ENCODE measurements around the gene AKTIP.
"Not testable (repeated sequence)": the region's sequence is repeated elsewhere in the genome, so short reads cannot be mapped to it uniquely, and the experiment has no call there.

AKTIP gene

GRCh38 chr16:53515259-53515658, 12.2 kb upstream of the AKTIP start:
- no peak for DNase-seq

- not testable (repeated sequence) for DNase-seq
Observed at GRCh38 chr16:53512795-53513194, 9.8 kb upstream of the AKTIP start.

- no peak for DNase-seq
Observed at GRCh38 chr16:53511403-53512280, 8.6 kb upstream of the AKTIP start.

- no peak for DNase-seq
Observed at GRCh38 chr16:53511084-53511402, 8.0 kb upstream of the AKTIP start.

GRCh38 chr16:53510704-53511070, 7.7 kb upstream of the AKTIP start:
- DNase-seq = no peak

- peak; percentile 38 for DNase-seq
Observed at GRCh38 chr16:53509906-53510703, 7.1 kb upstream of the AKTIP start.

- DNase-seq = no peak
Observed at GRCh38 chr16:53507464-53508179, 4.6 kb upstream of the AKTIP start.

GRCh38 chr16:53506254-53506653, 3.2 kb upstream of the AKTIP start:
- no peak for DNase-seq

GRCh38 chr16:53504665-53505064, 1.7 kb upstream of the AKTIP start:
- no peak for DNase-seq

- DNase-seq = peak; percentile 37
Observed at GRCh38 chr16:53503991-53504663, 1.1 kb upstream of the AKTIP start.

- peak; percentile 99 for DNase-seq
Observed at GRCh38 chr16:53503270-53503923, 388 bp upstream of the AKTIP start.

- DNase-seq = no peak
Observed at GRCh38 chr16:53501216-53501859, 1.7 kb downstream of the AKTIP start.

GRCh38 chr16:53498984-53499383, 4.0 kb downstream of the AKTIP start:
- no peak for DNase-seq

- DNase-seq = no peak
Observed at GRCh38 chr16:53495325-53495724, 7.7 kb downstream of the AKTIP start.

- no peak for DNase-seq
Observed at GRCh38 chr16:53494636-53495035, 8.4 kb downstream of the AKTIP start.

GRCh38 chr16:53492503-53492902, 10.5 kb downstream of the AKTIP start:
- no peak for DNase-seq

GRCh38 chr16:53489755-53490154, 13.3 kb downstream of the AKTIP start:
- no peak for DNase-seq

- DNase-seq = no peak
Observed at GRCh38 chr16:53486230-53486629, 16.8 kb downstream of the AKTIP start.

- DNase-seq = no peak
Observed at GRCh38 chr16:53484542-53484941, 18.5 kb downstream of the AKTIP start.

- DNase-seq = no peak
Observed at GRCh38 chr16:53482123-53482522, 20.9 kb downstream of the AKTIP start.

- DNase-seq = no peak
Observed at GRCh38 chr16:53480394-53480793, 22.6 kb downstream of the AKTIP start.

GRCh38 chr16:53478965-53479364, 24.0 kb downstream of the AKTIP start:
- no peak for DNase-seq

Data from NCI-H345 (cell line).